Renal cortex interstitium (tissue), 11 donors: ENCODE measurements around the gene ZDHHC9. TPM values are rescaled to one million over a fixed set of nuclear protein-coding genes. Genes with fewer than 3 reads are reported as not detected.

ENCODE experiments used
- DNase-seq, 11 donors: peaks; one replicate each; pipeline ENCODE4 v3.0.0-alpha.2; 2013; ENCODE audit warnings: low read depth in 9 of 11, low spot score in 4 of 11; ENCODE audit errors: extremely low read depth in 1 of 11
- polyA plus RNA-seq, 3 donors: library from polyadenylated mRNA; unstranded; fragments of 120-200 nt; gene quantifications; one replicate each; pipeline ENCODE4 v1.2.1, GENCODE V29; 2013; ENCODE audit not compliant: insufficient read length in 3 of 3

ZDHHC9 gene
- polyA plus RNA-seq, 3 donors = 45.6 to 49.0 (median 48.7) TPM

DNA sequence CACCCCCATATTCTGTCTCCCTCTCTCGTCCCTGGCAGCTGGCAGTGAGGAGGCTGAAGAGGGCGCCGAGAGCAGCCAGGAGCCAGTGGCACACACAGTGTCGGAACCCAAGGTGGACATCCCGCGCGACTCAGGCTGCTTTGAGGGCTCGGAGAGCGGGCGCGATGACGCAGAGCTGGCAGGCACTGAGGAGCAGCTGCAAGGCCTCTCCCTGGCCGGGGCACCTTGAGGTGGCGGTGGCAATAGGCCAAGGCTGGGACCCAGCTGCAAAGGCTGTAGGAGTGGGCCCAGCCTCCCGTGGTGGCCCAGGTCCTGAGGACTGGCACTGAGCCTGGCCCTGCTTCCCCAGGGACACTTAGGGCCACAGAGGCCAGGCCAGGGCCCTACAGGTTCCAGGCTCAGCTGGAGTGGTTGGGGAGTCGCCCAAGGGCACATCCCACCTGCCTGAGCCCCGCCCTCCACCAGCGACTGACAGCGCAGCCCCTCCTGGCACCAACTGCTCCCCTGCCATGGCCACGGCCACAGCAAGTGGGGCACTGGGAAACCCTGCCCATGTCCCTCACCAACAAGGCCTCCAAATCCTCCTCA, 50.0 kb downstream of the ZDHHC9 start:
- no peak for DNase-seq

DNA sequence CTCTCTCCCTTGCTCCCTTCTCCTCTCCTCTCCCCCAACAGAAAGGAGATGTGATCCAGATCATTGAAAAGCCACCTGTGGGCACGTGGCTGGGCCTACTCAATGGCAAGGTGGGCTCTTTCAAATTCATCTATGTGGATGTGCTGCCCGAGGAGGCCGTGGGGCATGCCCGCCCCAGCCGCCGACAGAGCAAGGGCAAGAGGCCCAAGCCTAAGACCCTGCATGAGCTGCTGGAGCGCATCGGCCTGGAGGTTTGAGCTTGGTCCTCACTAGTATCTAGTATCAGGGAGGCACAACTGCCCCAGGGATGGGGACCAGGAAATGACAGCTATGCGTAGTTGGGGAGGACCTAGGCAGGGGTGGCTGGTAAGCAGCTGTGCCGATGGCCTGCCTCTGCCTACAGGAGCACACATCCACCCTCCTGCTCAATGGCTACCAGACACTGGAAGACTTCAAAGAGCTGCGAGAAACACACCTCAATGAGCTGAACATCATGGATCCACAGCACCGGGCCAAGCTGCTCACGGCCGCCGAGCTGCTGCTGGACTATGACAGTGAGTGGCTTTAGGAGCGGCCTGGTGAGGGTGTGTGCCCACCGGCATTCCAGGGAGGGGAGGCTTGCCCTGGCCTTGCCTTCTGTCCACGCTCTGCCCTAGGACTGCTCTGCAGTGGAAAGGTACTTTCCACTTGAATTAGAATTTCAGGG, 50.9 kb downstream of the ZDHHC9 start:
- DNase-seq = no peak

GRCh38 chrX:129791961-129792570, 51.6 kb downstream of the ZDHHC9 start:
- no peak for DNase-seq

DNA sequence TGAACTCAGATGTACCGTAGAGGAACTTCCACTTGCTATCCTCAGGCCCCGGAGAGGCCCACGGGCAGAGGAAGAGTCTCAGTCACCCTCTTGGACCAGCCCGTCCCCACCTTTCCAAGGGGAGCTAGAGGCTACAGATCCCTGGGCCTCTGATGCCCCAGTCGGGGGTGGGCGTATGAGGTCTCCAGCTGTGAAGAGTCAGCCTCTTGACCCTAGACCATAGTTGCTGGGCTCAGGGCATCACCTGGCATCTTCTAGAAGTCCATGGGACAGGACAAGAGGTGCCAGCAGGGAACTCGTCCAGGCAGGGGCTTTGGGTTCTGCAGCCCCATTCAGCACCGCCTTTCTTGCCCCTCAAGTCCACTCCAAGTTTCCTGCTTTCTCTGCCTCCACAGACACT, 52.4 kb downstream of the ZDHHC9 start:
- no peak for DNase-seq

DNA sequence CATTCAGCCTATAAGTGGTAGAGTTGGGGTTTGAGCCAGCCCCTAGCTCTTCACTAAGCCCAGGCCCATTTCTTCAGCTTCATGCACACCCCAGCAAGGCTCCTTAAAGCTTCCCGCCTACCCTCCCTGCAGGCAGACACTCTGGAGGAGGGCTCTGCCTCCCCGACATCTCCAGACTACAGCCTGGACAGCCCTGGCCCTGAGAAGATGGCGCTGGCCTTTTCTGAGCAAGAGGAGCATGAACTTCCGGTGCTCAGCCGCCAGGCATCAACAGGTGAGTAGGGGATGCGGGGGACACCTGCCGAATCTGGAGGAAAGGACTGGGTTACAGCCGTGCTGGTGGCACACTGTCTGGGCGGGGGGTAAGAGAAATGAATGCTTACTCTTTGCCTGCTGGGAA, 52.9 kb downstream of the ZDHHC9 start:
- DNase-seq = no peak

GRCh38 chrX:129790146-129790545, 53.5 kb downstream of the ZDHHC9 start:
- DNase-seq = no peak

GRCh38 chrX:129788527-129788926, 55.2 kb downstream of the ZDHHC9 start:
- DNase-seq = no peak

DNA sequence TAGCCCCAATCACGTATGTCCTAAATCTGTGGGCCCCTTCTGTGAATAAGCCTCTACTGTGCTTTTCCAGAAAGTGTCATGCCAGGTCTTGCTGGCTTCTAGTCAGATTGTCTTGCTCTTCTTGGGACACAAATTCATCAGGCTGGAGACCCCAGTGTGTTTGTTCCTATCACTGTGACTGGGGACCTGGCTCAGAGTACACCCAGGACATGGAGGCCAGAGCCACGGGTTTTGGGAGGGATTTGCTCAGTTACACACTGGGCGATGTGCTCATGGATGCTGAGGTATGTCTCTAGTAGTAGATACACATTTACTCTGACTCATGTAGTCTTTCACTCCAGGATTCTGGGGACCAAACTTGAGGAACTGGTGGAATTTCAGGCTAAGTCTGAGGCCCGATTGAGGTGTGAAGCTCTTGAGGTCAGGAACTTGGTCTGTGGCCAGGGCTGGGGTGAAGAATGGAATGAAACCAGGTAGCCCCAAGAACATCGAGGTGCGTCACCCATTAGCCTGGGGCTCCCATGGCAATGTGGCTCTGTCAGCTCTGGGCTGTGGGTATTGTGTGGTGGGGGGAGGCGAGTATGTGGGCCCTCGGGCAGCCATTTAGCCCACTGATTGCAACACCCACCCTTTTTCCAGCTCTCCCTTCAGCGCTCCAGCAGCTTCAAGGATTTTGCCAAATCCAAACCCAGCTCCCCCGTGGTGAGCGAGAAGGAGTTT, 56.2 kb downstream of the ZDHHC9 start:
- no peak for DNase-seq

- DNase-seq = no peak
These were observed 57.5 kb downstream of the ZDHHC9 start for GRCh38 chrX:129786210-129786651.

DNA sequence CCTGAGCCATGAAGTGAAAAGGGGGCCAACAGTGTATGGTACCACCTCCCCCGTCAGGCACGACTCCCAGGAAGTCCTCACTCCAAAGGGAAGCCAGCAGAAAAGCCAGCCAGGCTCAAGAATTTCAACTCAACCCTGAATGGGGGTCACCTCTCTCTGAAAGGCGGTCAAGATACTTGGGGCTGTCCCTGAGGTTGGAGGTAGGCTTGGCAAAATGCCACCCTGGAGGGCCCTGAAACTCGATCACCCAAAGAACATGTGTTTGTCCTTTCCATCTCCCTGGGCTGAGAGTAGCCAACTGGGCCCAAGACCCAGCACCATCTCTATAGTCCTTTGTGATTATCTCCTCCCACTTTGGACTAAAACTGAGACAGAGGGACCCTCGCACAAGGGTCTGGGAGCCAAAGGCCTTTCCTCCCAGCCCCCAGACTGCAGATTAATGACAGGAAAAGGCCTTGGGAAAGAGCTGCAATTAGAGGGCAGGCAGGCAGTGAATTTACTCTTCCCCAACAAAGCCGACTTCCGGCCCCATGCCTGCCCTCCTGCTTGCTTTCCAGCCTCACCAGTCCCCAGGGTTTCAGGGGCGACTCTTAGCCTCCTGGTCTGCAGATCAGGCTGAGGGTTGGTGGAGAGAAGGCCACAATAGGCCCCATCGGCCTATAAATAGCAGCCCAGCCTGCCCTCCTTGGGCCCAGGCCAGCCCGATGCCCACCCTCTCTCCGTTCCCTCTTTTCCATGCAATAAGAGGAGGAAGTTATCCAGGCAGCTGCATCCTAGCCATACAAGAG, 58.3 kb downstream of the ZDHHC9 start:
- DNase-seq = no peak

GRCh38 chrX:129784371-129784770, 59.3 kb downstream of the ZDHHC9 start:
- no peak for DNase-seq

- DNase-seq = no peak
These were observed 60.4 kb downstream of the ZDHHC9 start for GRCh38 chrX:129783291-129783713.

- no peak for DNase-seq
These were observed 61.0 kb downstream of the ZDHHC9 start for GRCh38 chrX:129782706-129783105.

DNA sequence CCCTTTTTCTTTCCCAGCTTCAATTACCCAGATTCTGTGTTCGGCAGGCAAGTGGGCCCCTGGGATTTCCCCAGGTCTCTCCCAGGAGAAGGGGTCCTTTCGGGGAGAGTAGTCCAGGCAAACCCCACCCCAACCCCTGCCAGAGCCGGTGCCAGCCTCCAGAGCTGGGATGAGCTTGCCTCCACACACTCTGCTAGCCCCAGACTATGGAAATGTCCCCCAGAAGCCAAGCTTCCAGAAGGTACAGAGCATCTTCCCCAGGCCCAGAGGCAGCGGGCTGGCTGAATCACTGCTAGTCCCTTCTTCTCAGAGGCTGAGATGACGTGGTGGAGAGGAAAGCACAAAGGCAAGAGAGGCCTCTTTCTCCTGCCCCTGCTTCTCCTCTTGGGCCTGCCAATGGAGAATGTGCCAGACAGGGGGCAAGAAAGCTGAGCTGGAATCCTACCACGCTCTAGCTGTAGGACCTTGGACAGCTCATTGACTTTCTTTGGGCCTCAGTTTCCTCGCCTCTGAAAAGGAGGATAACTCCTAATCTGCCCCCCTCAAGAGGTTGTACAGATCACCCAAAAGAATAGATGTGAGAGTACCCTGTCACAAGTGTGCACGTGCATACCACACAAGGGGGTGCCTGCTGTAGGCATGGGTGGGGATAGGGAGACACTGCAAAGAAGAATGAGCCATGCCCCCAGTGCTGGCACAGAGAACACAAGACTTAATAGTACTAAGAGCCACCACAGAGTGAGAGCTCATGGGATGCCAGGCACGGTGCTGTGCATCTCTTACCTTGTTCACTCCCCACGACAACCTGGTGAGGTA, 61.8 kb downstream of the ZDHHC9 start:
- DNase-seq = no peak

DNA sequence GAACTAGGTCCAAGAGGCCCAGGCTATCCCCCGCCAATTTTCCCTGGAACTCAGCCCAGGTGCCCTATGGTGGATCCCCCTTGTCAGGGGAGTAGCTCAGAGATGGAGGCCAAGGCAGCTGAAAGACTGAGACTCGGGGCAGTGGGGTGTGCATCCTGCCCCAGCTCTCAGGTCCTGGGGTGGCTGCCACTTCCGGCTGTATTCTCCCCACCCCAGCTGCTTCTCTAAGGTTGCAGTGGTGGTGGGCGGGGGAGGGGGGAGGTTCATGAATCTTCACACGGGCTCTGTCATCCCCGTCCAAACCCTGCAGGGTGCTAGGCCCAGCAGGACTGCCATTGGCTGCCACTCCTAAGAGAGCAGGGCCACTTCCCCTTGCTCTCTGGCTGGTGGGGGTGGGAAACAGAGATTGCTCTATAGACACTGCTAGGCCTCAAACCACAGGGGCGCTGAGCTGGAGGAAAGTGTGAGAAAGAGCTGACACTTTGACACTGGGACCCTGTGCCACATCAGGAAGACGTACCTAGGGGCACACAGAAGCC, 62.5 kb downstream of the ZDHHC9 start:
- DNase-seq = no peak

- no peak for DNase-seq
These were observed 63.1 kb downstream of the ZDHHC9 start for GRCh38 chrX:129780441-129781105.

DNA sequence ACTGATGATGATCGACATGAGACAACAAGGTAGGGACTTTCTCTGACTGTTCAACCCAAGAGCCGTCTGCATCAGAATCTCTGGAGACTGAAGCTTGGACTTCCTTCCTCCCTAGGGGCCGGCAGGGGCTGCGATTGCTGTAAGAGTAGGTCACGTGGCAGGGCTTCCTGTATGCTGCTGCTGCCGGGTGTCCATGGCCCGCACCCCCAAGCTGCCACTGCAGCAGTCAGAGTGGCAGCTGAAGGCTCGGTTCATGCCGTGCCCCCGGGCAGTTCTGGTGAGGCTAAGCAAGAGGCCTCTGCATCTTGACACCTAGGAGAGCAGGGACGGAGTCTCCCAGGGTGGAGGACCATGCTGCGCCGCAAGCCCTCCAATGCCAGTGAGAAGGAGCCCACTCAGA, 63.9 kb downstream of the ZDHHC9 start, which contains the start of gene SASH3:
SASH3 (plus strand) TSS at position 203 of the 400 bp plus-strand sequence; CDS start at position 352, 149 bp downstream.
- no peak for DNase-seq
